HG03280 (cell line): ENCODE data around the gene EXOC6B.
"Not testable (repeated sequence)": the region's sequence is repeated elsewhere in the genome, so short reads cannot be mapped to it uniquely, and the experiment has no call there.

Experiments used
- ATAC-seq: cut with Tn5 transposase; IDR thresholded peaks from one replicate; pipeline ENCODE4 v1.9.1; 2021; ENCODE audit warnings: mild to moderate bottlenecking, moderate library complexity; ENCODE audit not compliant: unreplicated experiment

Gene EXOC6B

GRCh38 chr2:72619626-72620025, 206.2 kb downstream of the EXOC6B start:
- no peak for ATAC-seq

GRCh38 chr2:72613931-72614330, 211.9 kb downstream of the EXOC6B start:
- no peak for ATAC-seq

- no peak for ATAC-seq
Measured at GRCh38 chr2:72612614-72613160, 213.1 kb downstream of the EXOC6B start.

GRCh38 chr2:72607189-72607588, 218.6 kb downstream of the EXOC6B start:
- ATAC-seq: no peak

GRCh38 chr2:72605836-72606442, 219.9 kb downstream of the EXOC6B start:
- ATAC-seq: no peak

GRCh38 chr2:72604468-72604867, 221.4 kb downstream of the EXOC6B start:
- no peak for ATAC-seq

- no peak for ATAC-seq
Measured at GRCh38 chr2:72603481-72603880, 222.4 kb downstream of the EXOC6B start.

GRCh38 chr2:72602711-72603110, 223.1 kb downstream of the EXOC6B start:
- ATAC-seq: no peak

GRCh38 chr2:72602095-72602494, 223.7 kb downstream of the EXOC6B start:
- no peak for ATAC-seq

- ATAC-seq: not testable (repeated sequence)
Measured at GRCh38 chr2:72583836-72584235, 242.0 kb downstream of the EXOC6B start.

GRCh38 chr2:72583376-72583775, 242.5 kb downstream of the EXOC6B start:
- no peak for ATAC-seq

GRCh38 chr2:72581560-72582181, 244.2 kb downstream of the EXOC6B start:
- no peak for ATAC-seq

GRCh38 chr2:72579591-72580180, 246.1 kb downstream of the EXOC6B start:
- ATAC-seq: no peak

- no peak for ATAC-seq
Measured at GRCh38 chr2:72576861-72577260, 249.0 kb downstream of the EXOC6B start.

- ATAC-seq: no peak
Measured at GRCh38 chr2:72576459-72576858, 249.4 kb downstream of the EXOC6B start.

GRCh38 chr2:72574886-72575285, 250.9 kb downstream of the EXOC6B start:
- ATAC-seq: no peak

- no peak for ATAC-seq
Measured at GRCh38 chr2:72573232-72573631, 252.6 kb downstream of the EXOC6B start.

- no peak for ATAC-seq
Measured at GRCh38 chr2:72572501-72572900, 253.3 kb downstream of the EXOC6B start.

- ATAC-seq: no peak
Measured at GRCh38 chr2:72570413-72570812, 255.4 kb downstream of the EXOC6B start.

GRCh38 chr2:72562451-72563153, 263.2 kb downstream of the EXOC6B start:
- ATAC-seq: no peak

GRCh38 chr2:72561621-72562318, 264.1 kb downstream of the EXOC6B start:
- ATAC-seq: no peak
